ENCODE results near the gene PRLR. TPM values are rescaled to one million over a fixed set of nuclear protein-coding genes. Genes with fewer than 3 reads are reported as not detected.

PRLR gene
- total and polyA plus RNA-seq, 9 of the 15 experiments (the other 6 are each of a cell fraction or from before 2014, with no cell fraction given): 0.02 TPM; not detected in 8

DNA sequence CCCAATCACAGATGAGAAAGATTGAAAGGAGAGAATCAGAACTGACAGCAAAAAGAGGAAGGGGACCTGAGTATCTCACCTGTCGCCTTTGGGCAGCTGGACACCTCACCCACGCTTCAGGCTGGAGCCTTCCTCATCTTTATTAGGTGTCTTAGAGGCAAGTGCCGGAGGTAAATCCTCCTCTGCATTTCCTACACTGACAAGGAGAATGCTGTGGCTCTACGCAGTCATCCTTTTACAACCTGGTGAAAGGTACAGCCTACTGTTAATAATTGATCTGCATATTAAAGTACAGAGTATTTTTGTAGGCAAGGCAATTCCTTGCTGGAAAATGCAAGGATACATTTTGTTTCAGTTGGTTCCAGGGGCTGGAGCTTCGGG lies 34.8 kb downstream of the PRLR start:
- Histone ChIP-seq H3K4me1 (replicated peaks in 1 of 2; ENCODE audit: control insufficient read depth in 2 of 2, insufficient read depth in 2 of 2, low read length in 2 of 2) (no peaks in the 10 kb centered on the region), H3K9ac (ENCODE audit: insufficient read depth in 1 of 2, low read depth in 2 of 2, low read length in 2 of 2) (no peak overlapping the region), H3K4me3 (no peak overlapping the region), H3K27ac (ENCODE audit: extremely low read depth, low read depth, low read length) (no peak overlapping the region), H3K9me1 (ENCODE audit: control insufficient read depth, insufficient read depth, low read length) (no peaks in the 10 kb centered on the region), H3K9me3 (replicated peaks; ENCODE audit: control insufficient read depth, insufficient read depth, low read depth, low read length) (no peaks in the 10 kb centered on the region), H3K27me3 (ENCODE audit: control insufficient read depth in 2 of 2, insufficient read depth in 2 of 2, low read length in 2 of 2) (peaks cover 0 to 12% of the 10 kb centered on the region in 2 experiments; a peak in 2 of 5 replicates), H2AFZ (ENCODE audit: low read depth, low read length) (no peak overlapping the region), H3K79me2 (ENCODE audit: control insufficient read depth, insufficient read depth, low read length) (no peaks in the 10 kb centered on the region), H4K20me1 (replicated peaks; ENCODE audit: control insufficient read depth, insufficient read depth, low read length) (no peaks in the 10 kb centered on the region; the same call in 1 of the 2 replicates), H3K4me2 (ENCODE audit: insufficient read depth, low read length) (no peak overlapping the region), H3K36me3 (ENCODE audit: control insufficient read depth, insufficient read depth, low read length) (no peaks in the 10 kb centered on the region)
- no peak for ATAC-seq
- under 1% methylated on average over 5 of the region's 5 CpGs for WGBS (ENCODE audit: insufficient coverage, low coverage, missing lambda C conversion rate)
- no peak for FAIRE-seq
- no TSS peak for BruUV-seq (replicated peaks)
- intact Hi-C loops (cut with micrococcal nuclease) (no loop called here), in situ Hi-C loops (cut with MboI) (loop anchor here (25.0 kb wide), 1 partner anchor 708 kb away; no protein-coding TSS in a partner anchor)
- DNase-seq (ENCODE audit: extremely low read depth in 1 of 4, low spot score in 3 of 4): no peak
- ChIA-PET POLR2A (no interaction called here), CTCF (ENCODE audit: low intra/inter-chr PET ratio) (no interaction called here)
- no peak for TF ChIP-seq THRB (CRISPR knock-in tag; conservative IDR thresholded peaks at IDR 0.05)
- no peak for TF ChIP-seq CBX2 (IDR thresholded peaks at IDR 0.05; ENCODE audit: insufficient read depth, low read length, poor library complexity, severe bottlenecking)
- TF ChIP-seq LCOR (CRISPR knock-in tag; IDR thresholded peaks at IDR 0.05): no peak
- TF ChIP-seq, protein P1, sequence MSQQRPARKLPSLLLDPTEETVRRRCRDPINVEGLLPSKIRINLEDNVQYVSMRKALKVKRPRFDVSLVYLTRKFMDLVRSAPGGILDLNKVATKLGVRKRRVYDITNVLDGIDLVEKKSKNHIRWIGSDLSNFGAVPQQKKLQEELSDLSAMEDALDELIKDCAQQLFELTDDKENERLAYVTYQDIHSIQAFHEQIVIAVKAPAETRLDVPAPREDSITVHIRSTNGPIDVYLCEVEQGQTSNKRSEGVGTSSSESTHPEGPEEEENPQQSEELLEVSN (IDR thresholded peaks at IDR 0.05; ENCODE audit: borderline replicate concordance in 1 of 2, extremely low read depth in 1 of 2, insufficient read depth in 1 of 2, insufficient read length in 1 of 2, low read depth in 1 of 2, low read length in 1 of 2, poor library complexity in 1 of 2, severe bottlenecking in 1 of 2): no peak
- no peak for TF ChIP-seq PYGO2 (tag; IDR thresholded peaks at IDR 0.05)
- no peak for TF ChIP-seq DDX20 (tag; IDR thresholded peaks at IDR 0.05; ENCODE audit: low read depth)
- TF ChIP-seq, protein P2, sequence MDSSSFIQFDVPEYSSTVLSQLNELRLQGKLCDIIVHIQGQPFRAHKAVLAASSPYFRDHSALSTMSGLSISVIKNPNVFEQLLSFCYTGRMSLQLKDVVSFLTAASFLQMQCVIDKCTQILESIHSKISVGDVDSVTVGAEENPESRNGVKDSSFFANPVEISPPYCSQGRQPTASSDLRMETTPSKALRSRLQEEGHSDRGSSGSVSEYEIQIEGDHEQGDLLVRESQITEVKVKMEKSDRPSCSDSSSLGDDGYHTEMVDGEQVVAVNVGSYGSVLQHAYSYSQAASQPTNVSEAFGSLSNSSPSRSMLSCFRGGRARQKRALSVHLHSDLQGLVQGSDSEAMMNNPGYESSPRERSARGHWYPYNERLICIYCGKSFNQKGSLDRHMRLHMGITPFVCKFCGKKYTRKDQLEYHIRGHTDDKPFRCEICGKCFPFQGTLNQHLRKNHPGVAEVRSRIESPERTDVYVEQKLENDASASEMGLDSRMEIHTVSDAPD (CRISPR knock-in tag; IDR thresholded peaks at IDR 0.05): no peak
- no peak for TF ChIP-seq ZNF316 (IDR thresholded peaks at IDR 0.05)
- TF ChIP-seq, protein P3, sequence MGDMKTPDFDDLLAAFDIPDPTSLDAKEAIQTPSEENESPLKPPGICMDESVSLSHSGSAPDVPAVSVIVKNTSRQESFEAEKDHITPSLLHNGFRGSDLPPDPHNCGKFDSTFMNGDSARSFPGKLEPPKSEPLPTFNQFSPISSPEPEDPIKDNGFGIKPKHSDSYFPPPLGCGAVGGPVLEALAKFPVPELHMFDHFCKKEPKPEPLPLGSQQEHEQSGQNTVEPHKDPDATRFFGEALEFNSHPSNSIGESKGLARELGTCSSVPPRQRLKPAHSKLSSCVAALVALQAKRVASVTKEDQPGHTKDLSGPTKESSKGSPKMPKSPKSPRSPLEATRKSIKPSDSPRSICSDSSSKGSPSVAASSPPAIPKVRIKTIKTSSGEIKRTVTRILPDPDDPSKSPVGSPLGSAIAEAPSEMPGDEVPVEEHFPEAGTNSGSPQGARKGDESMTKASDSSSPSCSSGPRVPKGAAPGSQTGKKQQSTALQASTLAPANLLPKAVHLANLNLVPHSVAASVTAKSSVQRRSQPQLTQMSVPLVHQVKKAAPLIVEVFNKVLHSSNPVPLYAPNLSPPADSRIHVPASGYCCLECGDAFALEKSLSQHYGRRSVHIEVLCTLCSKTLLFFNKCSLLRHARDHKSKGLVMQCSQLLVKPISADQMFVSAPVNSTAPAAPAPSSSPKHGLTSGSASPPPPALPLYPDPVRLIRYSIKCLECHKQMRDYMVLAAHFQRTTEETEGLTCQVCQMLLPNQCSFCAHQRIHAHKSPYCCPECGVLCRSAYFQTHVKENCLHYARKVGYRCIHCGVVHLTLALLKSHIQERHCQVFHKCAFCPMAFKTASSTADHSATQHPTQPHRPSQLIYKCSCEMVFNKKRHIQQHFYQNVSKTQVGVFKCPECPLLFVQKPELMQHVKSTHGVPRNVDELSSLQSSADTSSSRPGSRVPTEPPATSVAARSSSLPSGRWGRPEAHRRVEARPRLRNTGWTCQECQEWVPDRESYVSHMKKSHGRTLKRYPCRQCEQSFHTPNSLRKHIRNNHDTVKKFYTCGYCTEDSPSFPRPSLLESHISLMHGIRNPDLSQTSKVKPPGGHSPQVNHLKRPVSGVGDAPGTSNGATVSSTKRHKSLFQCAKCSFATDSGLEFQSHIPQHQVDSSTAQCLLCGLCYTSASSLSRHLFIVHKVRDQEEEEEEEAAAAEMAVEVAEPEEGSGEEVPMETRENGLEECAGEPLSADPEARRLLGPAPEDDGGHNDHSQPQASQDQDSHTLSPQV (IDR thresholded peaks at IDR 0.05): no peak
- no peak for TF ChIP-seq NCOA6 (IDR thresholded peaks at IDR 0.05)
- TF ChIP-seq FOXA1 (IDR thresholded peaks at IDR 0.05; ENCODE audit: borderline replicate concordance): no peak
- TF ChIP-seq GABPB1 (CRISPR knock-in tag; IDR thresholded peaks at IDR 0.05): no peak
- TF ChIP-seq ZNF79 (CRISPR knock-in tag; IDR thresholded peaks at IDR 0.05; ENCODE audit: low read depth): no peak
- no peak for TF ChIP-seq CBFA2T3 (IDR thresholded peaks at IDR 0.05)

Measured in K562 (cell line).